NOMO-1 treated with dmso at 0.1 percent for 144 hours (cell line): ENCODE results near the gene KRTAP4-6.
"Not testable (repeated sequence)": the region's sequence is repeated elsewhere in the genome, so short reads cannot be mapped to it uniquely, and the experiment has no call there.

Experiments used
- DNase-seq: peaks from one replicate; lab custom pipeline; 2025; ENCODE audit not compliant: unreplicated experiment; lab: John Stamatoyannopoulos, UW

The KRTAP4-6 gene

GRCh38 chr17:41107941-41108450 is 32.3 kb downstream of the KRTAP4-6 start:
- DNase-seq, result no peak

GRCh38 chr17:41105347-41105746 is 35.0 kb downstream of the KRTAP4-6 start, which contains the start of gene KRTAP4-9:
Gene KRTAP4-9, plus strand, starts transcription at chr17:41105389. Its CDS starts 0 bp downstream, at chr17:41105389.
- DNase-seq, result not testable (repeated sequence)

GRCh38 chr17:41104386-41105038 is 35.8 kb downstream of the KRTAP4-6 start:
- not testable (repeated sequence) for DNase-seq

GRCh38 chr17:41103896-41104295 is 36.4 kb downstream of the KRTAP4-6 start:
- no peak for DNase-seq

- no peak for DNase-seq
Observed at GRCh38 chr17:41101586-41102259, 38.6 kb downstream of the KRTAP4-6 start, which contains the start of gene KRTAP4-16. Gene KRTAP4-16, minus strand, starts transcription at chr17:41102209. Its CDS starts 0 bp downstream, at chr17:41102209.

- not testable (repeated sequence) for DNase-seq
Observed at GRCh38 chr17:41099682-41100480, 40.5 kb downstream of the KRTAP4-6 start.

GRCh38 chr17:41098481-41098880 is 41.9 kb downstream of the KRTAP4-6 start:
- DNase-seq, result no peak

- no peak for DNase-seq
Observed at GRCh38 chr17:41098042-41098441, 42.3 kb downstream of the KRTAP4-6 start, which contains the start of gene KRTAP4-8. Gene KRTAP4-8, minus strand, starts transcription at chr17:41098142. Its CDS starts 58 bp downstream, at chr17:41098084.

GRCh38 chr17:41096055-41096454 is 44.3 kb downstream of the KRTAP4-6 start:
- no peak for DNase-seq
